C4-2B (cell line): Measurements from ENCODE around the gene C1orf21.

Experiments used
- H3K27ac ChIP-seq: fragments of 450-650 bp; 2 replicates; pipeline ENCODE4 v1.5.1; 2017
- CTCF ChIP-seq: fragments of 450-650 bp; conservative IDR thresholded peaks from 2 replicates; pipeline ENCODE4 v1.5.1; 2017; ENCODE audit warnings: mild to moderate bottlenecking
- ZFX ChIP-seq: fragments of 450-650 bp; IDR thresholded peaks from 2 replicates; pipeline ENCODE4 v1.6.1; 2017

Gene C1orf21

DNA sequence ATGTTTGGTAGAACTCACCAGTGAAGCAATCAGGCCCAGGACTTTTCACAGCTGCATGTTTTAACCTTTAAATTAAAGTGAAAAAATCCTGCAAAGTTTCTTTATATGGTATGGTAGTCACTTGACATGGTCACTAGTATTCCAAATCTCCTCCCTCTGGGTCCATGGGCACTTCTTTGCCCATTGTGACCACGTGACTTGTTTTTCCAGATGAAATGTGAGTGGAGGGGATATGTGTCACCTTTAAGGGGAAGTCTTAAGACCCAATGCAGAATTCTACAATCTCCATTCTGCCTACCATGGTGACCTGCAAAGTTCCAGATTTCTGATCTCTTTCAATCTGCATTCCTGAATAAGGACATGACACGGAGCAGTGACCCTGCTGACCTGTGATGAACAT, 152.8 kb downstream of the C1orf21 start:
- no peak for TF ChIP-seq ZFX
- no peak for TF ChIP-seq CTCF
- H3K27ac ChIP-seq, result no peak overlapping the region

- TF ChIP-seq CTCF, result no peak
- TF ChIP-seq ZFX, result no peak
- no peak overlapping the region for H3K27ac ChIP-seq
Measured at GRCh38 chr1:184541537-184542152, 154.8 kb downstream of the C1orf21 start.

DNA sequence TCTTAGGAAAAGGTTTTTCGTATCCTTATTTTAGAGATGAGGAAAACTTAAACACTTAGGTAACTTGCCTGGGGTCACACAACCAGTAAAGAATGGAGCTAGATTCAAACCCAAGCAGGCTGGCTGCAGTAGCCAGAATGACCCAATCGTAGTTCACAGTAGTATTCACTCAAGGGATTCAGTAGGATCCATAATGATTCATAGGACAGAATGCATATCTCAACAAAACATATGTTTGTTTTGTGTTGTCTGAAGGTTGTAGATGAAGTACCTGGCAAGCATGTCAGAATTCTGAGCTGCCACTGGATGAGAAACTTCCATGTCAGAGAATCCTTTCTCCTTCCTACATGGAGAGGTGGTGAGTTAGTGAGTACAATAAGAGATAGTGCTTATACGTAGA, 155.5 kb downstream of the C1orf21 start:
- no peak overlapping the region for H3K27ac ChIP-seq
- TF ChIP-seq CTCF, result no peak
- no peak for TF ChIP-seq ZFX

GRCh38 chr1:184545601-184546000, 158.8 kb downstream of the C1orf21 start:
- TF ChIP-seq ZFX (no peak), CTCF (no peak)
- no peak overlapping the region for H3K27ac ChIP-seq

DNA sequence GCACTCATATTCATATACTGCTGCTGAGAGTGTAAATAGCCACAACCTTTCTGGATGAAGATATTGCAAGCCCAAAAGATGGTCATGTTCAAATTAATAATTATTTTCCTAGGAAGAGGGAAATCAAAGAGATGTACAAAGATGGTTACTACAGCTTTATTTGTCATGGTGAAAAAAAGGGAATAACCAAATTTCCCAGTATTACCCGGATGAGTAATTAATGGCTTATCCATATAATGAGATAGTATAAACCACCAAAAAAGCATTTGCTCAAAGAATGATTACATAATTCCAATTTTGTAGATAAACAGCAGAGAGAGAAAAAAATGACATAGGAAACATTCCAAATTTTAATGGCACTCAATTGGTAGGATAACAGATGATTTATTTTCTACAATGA, 165.6 kb downstream of the C1orf21 start:
- TF ChIP-seq CTCF (no peak; the same call in 1 of the 2 replicates), ZFX (no peak)
- H3K27ac ChIP-seq, result no peak overlapping the region

GRCh38 chr1:184553845-184554244, 167.0 kb downstream of the C1orf21 start:
- H3K27ac ChIP-seq, result no peak overlapping the region
- TF ChIP-seq ZFX (no peak), CTCF (no peak)

- TF ChIP-seq ZFX (no peak), CTCF (no peak)
- H3K27ac ChIP-seq, result no peak overlapping the region
Measured at GRCh38 chr1:184555665-184556641, 169.1 kb downstream of the C1orf21 start.
